Endothelial cell (in vitro differentiated cells): ENCODE measurements around the gene SPC24. TPM values are rescaled to one million over a fixed set of nuclear protein-coding genes. Genes with fewer than 3 reads are reported as not detected.

Source experiments
- DNase-seq: peaks from one replicate; pipeline ENCODE4 v3.0.0; 2021; ENCODE audit warnings: low spot score
- H3K27ac Mint-ChIP-seq: one replicate; pipeline ENCODE4 v1.8.0; 2021; ENCODE audit warnings: mixed read lengths, inconsistent platforms; ENCODE audit not compliant: unreplicated experiment
- H3K27me3 Mint-ChIP-seq: one replicate; pipeline ENCODE4 v1.8.0; 2021; ENCODE audit warnings: mild to moderate bottlenecking, moderate library complexity, mixed read lengths, inconsistent platforms; ENCODE audit not compliant: unreplicated experiment
- H3K36me3 Mint-ChIP-seq: one replicate; pipeline ENCODE4 v1.8.0; 2021; ENCODE audit warnings: mild to moderate bottlenecking, low read depth, mixed read lengths, inconsistent platforms; ENCODE audit not compliant: unreplicated experiment
- H3K4me1 Mint-ChIP-seq: one replicate; pipeline ENCODE4 v1.8.0; 2021; ENCODE audit warnings: mild to moderate bottlenecking, mixed read lengths, inconsistent platforms; ENCODE audit not compliant: unreplicated experiment
- H3K4me3 Mint-ChIP-seq: one replicate; pipeline ENCODE4 v1.8.0; 2021; ENCODE audit warnings: mild to moderate bottlenecking, mixed read lengths, inconsistent platforms; ENCODE audit not compliant: unreplicated experiment
- H3K9me3 Mint-ChIP-seq: one replicate; pipeline ENCODE4 v1.8.0; 2021; ENCODE audit warnings: mixed read lengths, inconsistent platforms; ENCODE audit not compliant: unreplicated experiment
- CTCF ChIP-seq: fragments of 200-600 bp; sonication (generic); IDR thresholded peaks from one replicate; pipeline ENCODE4 v1.5.0; 2021; ENCODE audit warnings: antibody characterized with exemption; ENCODE audit not compliant: unreplicated experiment
- total RNA-seq: library from RNA; stranded (reverse); fragmentation: NEBNext Ultra II Directional; extraction: Animal tissue kit (Norgen Biotek cat#: 25700); gene quantifications from one replicate; pipeline ENCODE4 v1.2.1, GENCODE V29; 2021; ENCODE audit not compliant: unreplicated experiment

Gene SPC24
- total RNA-seq, 1 donor from 2014 or later = 17.0 TPM

GRCh38 chr19:11195681-11196080 is 40.1 kb upstream of the SPC24 start:
- peak overlapping the region; percentile 82 for H3K4me3 Mint-ChIP-seq
- no peak for DNase-seq
- no peaks in the 10 kb centered on the region for H3K9me3 Mint-ChIP-seq
- peaks cover 28% of the 10 kb centered on the region for H3K36me3 Mint-ChIP-seq
- H3K27me3 Mint-ChIP-seq = peaks cover 8% of the 10 kb centered on the region
- H3K27ac Mint-ChIP-seq = peak overlapping the region; percentile 90
- no peak for TF ChIP-seq CTCF
- H3K4me1 Mint-ChIP-seq = peaks cover 14% of the 10 kb centered on the region

- no peak for TF ChIP-seq CTCF
- Mint-ChIP-seq H3K27ac (peak overlapping the region; percentile 52), H3K9me3 (no peaks in the 10 kb centered on the region), H3K4me1 (peaks cover 14% of the 10 kb centered on the region), H3K36me3 (peaks cover 29% of the 10 kb centered on the region), H3K27me3 (peaks cover 8% of the 10 kb centered on the region), H3K4me3 (no peak overlapping the region)
- no peak for DNase-seq
Measured at GRCh38 chr19:11194656-11195558, 39.3 kb upstream of the SPC24 start.

- H3K4me3 Mint-ChIP-seq = no peak overlapping the region
- peaks cover 4% of the 10 kb centered on the region for H3K27me3 Mint-ChIP-seq
- peaks cover 25% of the 10 kb centered on the region for H3K36me3 Mint-ChIP-seq
- no peak overlapping the region for H3K27ac Mint-ChIP-seq
- TF ChIP-seq CTCF = no peak
- no peak for DNase-seq
- no peaks in the 10 kb centered on the region for H3K9me3 Mint-ChIP-seq
- H3K4me1 Mint-ChIP-seq = peaks cover 11% of the 10 kb centered on the region
Measured at GRCh38 chr19:11194173-11194572, 38.6 kb upstream of the SPC24 start.

- H3K36me3 Mint-ChIP-seq = peaks cover 25% of the 10 kb centered on the region
- H3K27me3 Mint-ChIP-seq = peaks cover 4% of the 10 kb centered on the region
- H3K4me1 Mint-ChIP-seq = peaks cover 11% of the 10 kb centered on the region
- H3K4me3 Mint-ChIP-seq = no peak overlapping the region
- H3K27ac Mint-ChIP-seq = no peak overlapping the region
- no peaks in the 10 kb centered on the region for H3K9me3 Mint-ChIP-seq
- TF ChIP-seq CTCF = no peak
- DNase-seq = no peak
Measured at GRCh38 chr19:11192957-11193939, 37.7 kb upstream of the SPC24 start.
